Stomach (tissue), 4 donors: ENCODE measurements around the gene FSIP1.

Experiments used
- EP300 ChIP-seq: sonication (generic); formaldehyde crosslinking; IDR thresholded peaks from one replicate; pipeline ENCODE4 v1.6.1; 2017; ENCODE audit warnings: antibody characterized with exemption
- POLR2A ChIP-seq, 4 donors: fragments of 450-650 bp; IDR thresholded peaks; one replicate each; pipeline ENCODE4 v1.6.1; 2016; ENCODE audit warnings: antibody characterized with exemption in 4 of 4, control low read depth in 2 of 4, mild to moderate bottlenecking in 1 of 4, moderate library complexity in 1 of 4
- POLR2AphosphoS5 ChIP-seq, 3 donors: sonication (generic); formaldehyde crosslinking; IDR thresholded peaks; one replicate each; pipeline ENCODE4 v1.6.1; 2016; ENCODE audit warnings: antibody characterized with exemption in 3 of 3
- TF ChIP-seq, protein P1 (sequence below), 7 experiments: fragments of 450-650 bp in 4 of 7; fragments of 200-600 bp in 3 of 7; sonication (generic) in 3 of 7; IDR thresholded peaks; one replicate each; pipeline ENCODE4 v1.5.1; 2016 to 2019; ENCODE audit warnings: antibody characterized with exemption in 7 of 7, control low read depth in 2 of 7, mild to moderate bottlenecking in 1 of 7

DNA sequence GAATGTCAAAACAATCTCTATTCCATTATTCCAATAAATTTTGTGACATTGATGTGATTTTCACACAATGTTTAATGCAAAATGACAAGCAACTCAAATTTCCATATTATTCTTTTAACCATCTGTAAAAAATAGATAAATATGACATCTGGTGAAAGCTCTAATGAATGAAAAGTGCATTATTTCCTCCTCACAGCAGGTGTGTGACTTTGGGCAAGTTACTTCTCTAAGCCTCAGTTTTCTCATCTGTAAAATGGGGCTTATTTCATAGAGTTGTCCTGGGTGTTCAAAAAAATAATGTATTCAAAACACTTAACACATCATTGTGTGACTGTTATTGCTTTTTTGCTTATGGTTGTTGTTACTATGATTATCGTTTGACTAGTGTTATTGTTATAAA lies 131.3 kb downstream of the FSIP1 start:
- TF ChIP-seq, protein P1, sequence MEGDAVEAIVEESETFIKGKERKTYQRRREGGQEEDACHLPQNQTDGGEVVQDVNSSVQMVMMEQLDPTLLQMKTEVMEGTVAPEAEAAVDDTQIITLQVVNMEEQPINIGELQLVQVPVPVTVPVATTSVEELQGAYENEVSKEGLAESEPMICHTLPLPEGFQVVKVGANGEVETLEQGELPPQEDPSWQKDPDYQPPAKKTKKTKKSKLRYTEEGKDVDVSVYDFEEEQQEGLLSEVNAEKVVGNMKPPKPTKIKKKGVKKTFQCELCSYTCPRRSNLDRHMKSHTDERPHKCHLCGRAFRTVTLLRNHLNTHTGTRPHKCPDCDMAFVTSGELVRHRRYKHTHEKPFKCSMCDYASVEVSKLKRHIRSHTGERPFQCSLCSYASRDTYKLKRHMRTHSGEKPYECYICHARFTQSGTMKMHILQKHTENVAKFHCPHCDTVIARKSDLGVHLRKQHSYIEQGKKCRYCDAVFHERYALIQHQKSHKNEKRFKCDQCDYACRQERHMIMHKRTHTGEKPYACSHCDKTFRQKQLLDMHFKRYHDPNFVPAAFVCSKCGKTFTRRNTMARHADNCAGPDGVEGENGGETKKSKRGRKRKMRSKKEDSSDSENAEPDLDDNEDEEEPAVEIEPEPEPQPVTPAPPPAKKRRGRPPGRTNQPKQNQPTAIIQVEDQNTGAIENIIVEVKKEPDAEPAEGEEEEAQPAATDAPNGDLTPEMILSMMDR (IDR thresholded peaks at IDR 0.05), result no peak
- TF ChIP-seq POLR2A (IDR thresholded peaks at IDR 0.05) (no peak), EP300 (no peak), POLR2AphosphoS5 (IDR thresholded peaks at IDR 0.05) (no peak)
